OCI-LY7 (cell line): ENCODE data around the gene PLD1. TPM values are rescaled to one million over a fixed set of nuclear protein-coding genes. Genes with fewer than 3 reads are reported as not detected.

ENCODE experiments used
- BruUV-seq: library from RNA; stranded (reverse); fragments of 400-500 nt; replicated peaks from 2 replicates; lab custom pipeline; 2021; lab: Mats Ljungman, UMichigan
- CTCF ChIA-PET: fragments of 300-600 bp; sonication (Branson Sonifier 250); formaldehyde crosslinking; loops from one replicate; lab custom pipeline; 2022; ENCODE audit warnings: antibody characterized with exemption; ENCODE audit not compliant: unreplicated experiment; lab: Charles Lee
- POLR2A ChIA-PET: fragments of 300-600 bp; sonication (Branson Sonifier 250); formaldehyde crosslinking; loops from one replicate; lab custom pipeline; 2022; ENCODE audit warnings: antibody characterized with exemption; lab: Charles Lee
- DNase-seq: peaks from one replicate; pipeline ENCODE4 v3.0.0-alpha.2; 2015; ENCODE audit warnings: low spot score
- H2AFZ ChIP-seq: fragments of 200-600 bp; sonication (generic), shearing (Covaris generic); 2 replicates; pipeline ENCODE4 v1.6.1; 2014; ENCODE audit warnings: mild to moderate bottlenecking, antibody characterized with exemption, low read length, moderate library complexity
- H3K27ac ChIP-seq: fragments of 200-600 bp; sonication (generic); 2 replicates; pipeline ENCODE4 v1.5.1; 2014; ENCODE audit warnings: mixed run types, low read depth, mild to moderate bottlenecking, moderate library complexity, low read length, inconsistent platforms; ENCODE audit not compliant: poor library complexity, severe bottlenecking
- H3K36me3 ChIP-seq: fragments of 200-600 bp; sonication (generic); 2 replicates; pipeline ENCODE4 v1.6.1; 2014; ENCODE audit warnings: mild to moderate bottlenecking, antibody characterized with exemption, low read length, moderate library complexity, mixed read lengths; ENCODE audit not compliant: insufficient read depth
- H3K4me1 ChIP-seq: fragments of 200-600 bp; sonication (generic); 2 replicates; pipeline ENCODE4 v1.5.1; 2014; ENCODE audit warnings: mild to moderate bottlenecking, low read length; ENCODE audit not compliant: insufficient read depth, poor library complexity, severe bottlenecking
- H3K4me2 ChIP-seq: fragments of 200-600 bp; sonication (generic); 2 replicates; pipeline ENCODE4 v1.6.1; 2014; ENCODE audit warnings: mild to moderate bottlenecking, low read length
- H3K4me3 ChIP-seq: fragments of 200-600 bp; sonication (generic); 2 replicates; pipeline ENCODE4 v1.5.1; 2014; ENCODE audit warnings: mild to moderate bottlenecking, low read depth, low read length; ENCODE audit not compliant: poor library complexity, severe bottlenecking
- H3K79me2 ChIP-seq: fragments of 200-600 bp; sonication (generic); 2 replicates; pipeline ENCODE4 v1.6.1; 2016; ENCODE audit warnings: low read depth, mild to moderate bottlenecking, low read length, moderate library complexity, mixed read lengths; ENCODE audit not compliant: insufficient read depth
- H3K9me2 ChIP-seq: fragments of 200-600 bp; sonication (generic); 2 replicates; pipeline ENCODE4 v1.6.1; 2016; ENCODE audit warnings: mild to moderate bottlenecking, low read length, mixed read lengths; ENCODE audit not compliant: insufficient read depth
- H3K9me3 ChIP-seq: fragments of 200-600 bp; sonication (generic); 2 replicates; pipeline ENCODE4 v1.6.1; 2014; ENCODE audit warnings: mild to moderate bottlenecking, mixed run types, low read length, mixed read lengths
- H4K20me1 ChIP-seq: fragments of 200-600 bp; sonication (generic); 2 replicates; pipeline ENCODE4 v1.6.1; 2014; ENCODE audit warnings: mild to moderate bottlenecking, antibody characterized with exemption, low read length, moderate library complexity, mixed read lengths; ENCODE audit not compliant: insufficient read depth
- CTCF ChIP-seq: fragments of 200-600 bp; sonication (generic); conservative IDR thresholded peaks from 2 replicates; pipeline ENCODE4 v1.5.1; 2014; ENCODE audit warnings: mild to moderate bottlenecking, antibody characterized with exemption, low read length, moderate library complexity, mixed read lengths
- EZH2phosphoT487 ChIP-seq: fragments of 200-600 bp; sonication (generic); IDR thresholded peaks from 2 replicates; pipeline ENCODE4 v1.6.1; 2018; ENCODE audit warnings: low read depth, borderline replicate concordance, mild to moderate bottlenecking, mixed run types, antibody characterized with exemption, low read length, moderate library complexity, mixed read lengths
- intact Hi-C: fragments of 100-400 bp; cut with micrococcal nuclease; formaldehyde crosslinking; loops from one replicate; pipeline ENCODE4 v1.10.0; 2022; ENCODE audit not compliant: unreplicated experiment
- total RNA-seq, 2 experiments: library from RNA; depleted of rRNA in 1 of 2; stranded (reverse); fragments of >200 nt in 1 of 2; shearing (Covaris generic) in 1 of 2; gene quantifications; 2 replicates each; pipeline ENCODE4 v1.2.3, GENCODE V29; 2014 to 2022

PLD1 gene
- total RNA-seq, 2 experiments from 2014 or later = not detected

DNA sequence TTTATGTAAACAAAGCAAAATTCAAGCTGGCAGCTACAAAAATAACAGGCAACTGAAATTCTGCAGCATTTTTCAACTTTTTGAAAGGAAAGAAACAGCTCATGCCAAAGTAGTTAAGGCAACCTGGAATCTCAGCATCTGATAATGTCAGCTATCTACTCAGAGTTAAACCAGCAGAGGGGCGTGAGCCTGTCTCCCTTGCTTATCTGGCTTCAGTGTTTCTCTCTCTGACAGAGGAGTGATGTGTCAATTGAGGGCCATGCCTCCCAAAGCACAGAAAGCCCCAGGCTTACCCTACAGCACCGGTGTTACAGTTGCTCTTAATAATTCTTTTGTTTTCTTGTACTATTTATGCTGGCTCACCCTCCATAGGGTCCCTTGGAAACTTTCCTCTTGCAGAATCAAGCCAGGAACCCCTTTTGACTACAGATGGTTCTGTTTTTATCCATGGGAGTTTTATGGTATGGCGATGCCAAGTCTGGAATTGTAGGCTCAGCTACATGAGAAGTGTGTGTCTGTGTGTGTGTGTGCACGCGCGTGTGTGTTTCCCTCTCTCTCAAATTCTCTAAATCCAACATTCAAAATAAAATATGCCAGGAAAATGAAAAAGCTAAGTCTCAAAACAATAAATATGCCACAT lies 40.2 kb upstream of the PLD1 start:
- Histone ChIP-seq H4K20me1 (no peaks in the 10 kb centered on the region), H3K9me2 (no peaks in the 10 kb centered on the region), H3K4me1 (no peaks in the 10 kb centered on the region), H3K79me2 (no peaks in the 10 kb centered on the region), H3K4me2 (no peak overlapping the region), H3K4me3 (no peak overlapping the region), H3K36me3 (no peaks in the 10 kb centered on the region), H3K27ac (no peak overlapping the region), H2AFZ (no peak overlapping the region), H3K9me3 (peaks cover 11% of the 10 kb centered on the region)
- intact Hi-C loops = no loop called here
- CTCF ChIA-PET = no interaction called here
- TF ChIP-seq CTCF (no peak), EZH2phosphoT487 (no peak)
- POLR2A ChIA-PET = interaction anchor here (0.5 kb wide), 1 partner anchor 210 kb away, joined by 3 read pairs; no protein-coding TSS in a partner anchor
- DNase-seq = no peak
- no TSS peak for BruUV-seq

- CTCF ChIA-PET = no interaction called here
- Histone ChIP-seq H3K36me3 (no peaks in the 10 kb centered on the region), H3K79me2 (no peaks in the 10 kb centered on the region), H3K9me2 (no peaks in the 10 kb centered on the region), H3K4me1 (no peaks in the 10 kb centered on the region), H2AFZ (no peak overlapping the region), H3K4me2 (no peak overlapping the region), H3K9me3 (peaks cover 6% of the 10 kb centered on the region), H4K20me1 (no peaks in the 10 kb centered on the region), H3K4me3 (no peak overlapping the region), H3K27ac (no peak overlapping the region)
- TF ChIP-seq CTCF (no peak), EZH2phosphoT487 (no peak)
- POLR2A ChIA-PET = interaction anchor here (0.9 kb wide), 1 partner anchor 41 kb away, joined by 3 read pairs; no protein-coding TSS in a partner anchor
- no TSS peak for BruUV-seq
- DNase-seq = no peak
- intact Hi-C loops = no loop called here
Measured at GRCh38 chr3:171849617-171850319, 39.5 kb upstream of the PLD1 start.
